ENCODE measurements around the gene MAMDC4.

The MAMDC4 gene

GRCh38 chr9:136886610-136887597, 34.8 kb downstream of the MAMDC4 start:
- peak overlapping the region; percentile 64 for H2AFZ ChIP-seq
- no peak overlapping the region for H3K9ac ChIP-seq
- no peak for TF ChIP-seq CTCF (IDR thresholded peaks at IDR 0.05)
- no peaks in the 10 kb centered on the region for H3K36me3 ChIP-seq (ENCODE audit: control insufficient read depth, insufficient read depth, low read length)
- no peaks in the 10 kb centered on the region for H3K27me3 ChIP-seq (ENCODE audit: control insufficient read depth, insufficient read depth, low read length)
- H3K4me3 ChIP-seq (ENCODE audit: low read depth, low read length) = peak overlapping the region; percentile 69
- H3K27ac ChIP-seq = no peak overlapping the region
- no peaks in the 10 kb centered on the region for H3K9me3 ChIP-seq (ENCODE audit: control insufficient read depth, low read length)
- peak overlapping the region; percentile 96 for H3K4me2 ChIP-seq (ENCODE audit: low read length)
- no peaks in the 10 kb centered on the region for H3K4me1 ChIP-seq
- H3K79me2 ChIP-seq = peaks cover 3% of the 10 kb centered on the region

- H3K27me3 ChIP-seq (ENCODE audit: control insufficient read depth, insufficient read depth, low read length) = no peaks in the 10 kb centered on the region
- no peak for TF ChIP-seq CTCF (IDR thresholded peaks at IDR 0.05)
- H3K4me3 ChIP-seq (ENCODE audit: low read depth, low read length) = no peak overlapping the region
- H3K27ac ChIP-seq = no peak overlapping the region
- no peaks in the 10 kb centered on the region for H3K9me3 ChIP-seq (ENCODE audit: control insufficient read depth, low read length)
- H3K9ac ChIP-seq = no peak overlapping the region
- no peaks in the 10 kb centered on the region for H3K36me3 ChIP-seq (ENCODE audit: control insufficient read depth, insufficient read depth, low read length)
- H3K79me2 ChIP-seq = peaks cover 6% of the 10 kb centered on the region
- no peak overlapping the region for H3K4me2 ChIP-seq (ENCODE audit: low read length)
- no peak overlapping the region for H2AFZ ChIP-seq
- no peaks in the 10 kb centered on the region for H3K4me1 ChIP-seq
Measured at GRCh38 chr9:136888454-136888853, 36.3 kb downstream of the MAMDC4 start.

- Histone ChIP-seq H3K4me2 (ENCODE audit: low read length) (no peak overlapping the region), H3K9me3 (ENCODE audit: control insufficient read depth, low read length) (no peaks in the 10 kb centered on the region), H3K36me3 (ENCODE audit: control insufficient read depth, insufficient read depth, low read length) (no peaks in the 10 kb centered on the region), H3K4me1 (no peaks in the 10 kb centered on the region), H3K27me3 (ENCODE audit: control insufficient read depth, insufficient read depth, low read length) (no peaks in the 10 kb centered on the region), H3K4me3 (ENCODE audit: low read depth, low read length) (no peak overlapping the region), H3K79me2 (peaks cover 11% of the 10 kb centered on the region), H2AFZ (no peak overlapping the region), H3K9ac (no peak overlapping the region), H3K27ac (no peak overlapping the region)
- TF ChIP-seq CTCF (IDR thresholded peaks at IDR 0.05) = no peak
Measured at GRCh38 chr9:136889858-136890257, 37.7 kb downstream of the MAMDC4 start.

GRCh38 chr9:136890661-136891060, 38.5 kb downstream of the MAMDC4 start:
- H3K27ac ChIP-seq = no peak overlapping the region
- TF ChIP-seq CTCF (IDR thresholded peaks at IDR 0.05) = no peak

More at GRCh38 chr9:136890661-136891060, 38.5 kb downstream of the MAMDC4 start:
- Histone ChIP-seq H3K4me2 (ENCODE audit: low read length) (no peak overlapping the region), H3K79me2 (peaks cover 14% of the 10 kb centered on the region), H3K36me3 (ENCODE audit: control insufficient read depth, insufficient read depth, low read length) (no peaks in the 10 kb centered on the region), H3K27me3 (ENCODE audit: control insufficient read depth, insufficient read depth, low read length) (no peaks in the 10 kb centered on the region), H2AFZ (no peak overlapping the region), H3K9ac (no peak overlapping the region), H3K9me3 (ENCODE audit: control insufficient read depth, low read length) (no peaks in the 10 kb centered on the region), H3K4me1 (no peaks in the 10 kb centered on the region), H3K4me3 (ENCODE audit: low read depth, low read length) (no peak overlapping the region)

Data from parathyroid adenoma (tissue), 2 donors.